ENCODE results near the gene MAML3. TPM values are rescaled to one million over a fixed set of nuclear protein-coding genes. Genes with fewer than 3 reads are reported as not detected.

The MAML3 gene
- total RNA-seq, 5 donors from 2014 or later (not counting 1 experiment from before 2014, with no cell fraction given): 2.0 to 3.4 (median 2.7) TPM

GRCh38 chr4:139977838-139978609 is 176.0 kb downstream of the MAML3 start:
- Mint-ChIP-seq H3K9me3 (no peaks in the 10 kb centered on the region), H3K4me1 (peaks cover 12 to 18% (median 16%) of the 10 kb centered on the region in 3 donors), H3K27ac (no peak overlapping the region), H3K36me3 (no peaks in the 10 kb centered on the region), H3K4me3 (no peak overlapping the region), H3K27me3 (no peaks in the 10 kb centered on the region)
- Histone ChIP-seq H3K9me3 (no peaks in the 10 kb centered on the region), H3K4me3 (ENCODE audit: control insufficient read depth in 1 of 2, extremely low read depth in 1 of 2, low read length in 1 of 2) (no peak overlapping the region), H3K36me3 (ENCODE audit: control insufficient read depth in 2 of 2, extremely low read depth in 1 of 2, insufficient read depth in 1 of 2, low read length in 1 of 2) (no peaks in the 10 kb centered on the region), H3K27ac (ENCODE audit: low read length) (no peak overlapping the region), H3K4me1 (ENCODE audit: control insufficient read depth in 1 of 2, extremely low read depth in 1 of 2, insufficient read depth in 2 of 2, low read length in 2 of 2) (peaks cover 3 to 22% of the 10 kb centered on the region in 2 experiments), H3K27me3 (replicated peaks in 1 of 2; ENCODE audit: control insufficient read depth in 2 of 2, extremely low read depth in 1 of 2, insufficient read depth in 2 of 2, low read length in 1 of 2) (no peaks in the 10 kb centered on the region)
- DNase-seq: no peak
- WGBS (ENCODE audit: insufficient coverage): 94% methylated on average over 3 of the region's 3 CpGs
- ChIA-PET POLR2A (interaction anchor here in 1 of 2 donors (0.6 kb wide), 1 partner anchor 284 kb away, joined by 5 read pairs; no protein-coding TSS in a partner anchor), CTCF (interaction anchor here in 1 of 2 donors (0.6 kb wide), 1 partner anchor 90 kb away, joined by 10 read pairs; no protein-coding TSS in a partner anchor)
- no peak for ATAC-seq (replicated peaks in 1 of 4)

- H3K4me1 ChIP-seq (ENCODE audit: control insufficient read depth in 1 of 2, extremely low read depth in 1 of 2, insufficient read depth in 2 of 2, low read length in 2 of 2): peaks cover 3 to 22% of the 10 kb centered on the region in 2 experiments
- H3K4me3 ChIP-seq (ENCODE audit: control insufficient read depth in 1 of 2, extremely low read depth in 1 of 2, low read length in 1 of 2): no peak overlapping the region
- H3K4me1 Mint-ChIP-seq: peaks cover 12 to 18% (median 16%) of the 10 kb centered on the region in 3 donors
- no peaks in the 10 kb centered on the region for H3K36me3 Mint-ChIP-seq
- H3K9me3 ChIP-seq: no peaks in the 10 kb centered on the region
- no peaks in the 10 kb centered on the region for H3K36me3 ChIP-seq (ENCODE audit: control insufficient read depth in 2 of 2, extremely low read depth in 1 of 2, insufficient read depth in 1 of 2, low read length in 1 of 2)
- no peaks in the 10 kb centered on the region for H3K27me3 ChIP-seq (replicated peaks in 1 of 2; ENCODE audit: control insufficient read depth in 2 of 2, extremely low read depth in 1 of 2, insufficient read depth in 2 of 2, low read length in 1 of 2)
- H3K27ac ChIP-seq (ENCODE audit: low read length): no peak overlapping the region
- no CpG with 5 or more reads among the region's 1 CpG for WGBS (ENCODE audit: insufficient coverage)
- DNase-seq: no peak
- ATAC-seq (replicated peaks in 1 of 4): no peak
- H3K27me3 Mint-ChIP-seq: no peaks in the 10 kb centered on the region
- no peaks in the 10 kb centered on the region for H3K9me3 Mint-ChIP-seq
- H3K27ac Mint-ChIP-seq: no peak overlapping the region
- CTCF ChIA-PET: no interaction called here
- POLR2A ChIA-PET: no interaction called here
- no peak overlapping the region for H3K4me3 Mint-ChIP-seq
Measured at GRCh38 chr4:139975830-139976272, 178.1 kb downstream of the MAML3 start.

GRCh38 chr4:139973616-139974015 is 180.4 kb downstream of the MAML3 start:
- ATAC-seq (replicated peaks in 1 of 4): no peak
- POLR2A ChIA-PET: interaction anchor here in 1 of 2 donors (0.6 kb wide), 1 partner anchor 1922 kb away, joined by 4 read pairs; no protein-coding TSS in a partner anchor
- Histone ChIP-seq H3K36me3 (ENCODE audit: control insufficient read depth in 2 of 2, extremely low read depth in 1 of 2, insufficient read depth in 1 of 2, low read length in 1 of 2) (no peaks in the 10 kb centered on the region), H3K9me3 (no peaks in the 10 kb centered on the region), H3K27me3 (replicated peaks in 1 of 2; ENCODE audit: control insufficient read depth in 2 of 2, extremely low read depth in 1 of 2, insufficient read depth in 2 of 2, low read length in 1 of 2) (no peaks in the 10 kb centered on the region), H3K4me3 (ENCODE audit: control insufficient read depth in 1 of 2, extremely low read depth in 1 of 2, low read length in 1 of 2) (no peak overlapping the region), H3K4me1 (ENCODE audit: control insufficient read depth in 1 of 2, extremely low read depth in 1 of 2, insufficient read depth in 2 of 2, low read length in 2 of 2) (peaks cover 0 to 16% of the 10 kb centered on the region in 2 experiments), H3K27ac (ENCODE audit: low read length) (no peak overlapping the region)
- DNase-seq: no peak
- H3K4me3 Mint-ChIP-seq: no peak overlapping the region
- H3K4me1 Mint-ChIP-seq: peaks cover 2 to 10% (median 6%) of the 10 kb centered on the region in 3 donors
- no peaks in the 10 kb centered on the region for H3K9me3 Mint-ChIP-seq
- CTCF ChIA-PET: no interaction called here
- H3K27ac Mint-ChIP-seq: no peak overlapping the region
- no peaks in the 10 kb centered on the region for H3K27me3 Mint-ChIP-seq
- H3K36me3 Mint-ChIP-seq: no peaks in the 10 kb centered on the region

- CTCF ChIA-PET: no interaction called here
- Histone ChIP-seq H3K4me1 (ENCODE audit: control insufficient read depth in 1 of 2, extremely low read depth in 1 of 2, insufficient read depth in 2 of 2, low read length in 2 of 2) (peaks cover 0 to 11% of the 10 kb centered on the region in 2 experiments), H3K36me3 (ENCODE audit: control insufficient read depth in 2 of 2, extremely low read depth in 1 of 2, insufficient read depth in 1 of 2, low read length in 1 of 2) (no peaks in the 10 kb centered on the region), H3K9me3 (no peaks in the 10 kb centered on the region), H3K4me3 (ENCODE audit: control insufficient read depth in 1 of 2, extremely low read depth in 1 of 2, low read length in 1 of 2) (no peak overlapping the region), H3K27ac (ENCODE audit: low read length) (no peak overlapping the region), H3K27me3 (replicated peaks in 1 of 2; ENCODE audit: control insufficient read depth in 2 of 2, extremely low read depth in 1 of 2, insufficient read depth in 2 of 2, low read length in 1 of 2) (no peaks in the 10 kb centered on the region)
- POLR2A ChIA-PET: no interaction called here
- Mint-ChIP-seq H3K4me1 (peaks cover 0 to 8% (median 4%) of the 10 kb centered on the region in 3 donors), H3K27ac (no peak overlapping the region), H3K4me3 (no peak overlapping the region), H3K36me3 (no peaks in the 10 kb centered on the region), H3K27me3 (no peaks in the 10 kb centered on the region), H3K9me3 (no peaks in the 10 kb centered on the region)
- 70% methylated on average over 2 of the region's 3 CpGs for WGBS (ENCODE audit: insufficient coverage)
- no peak for ATAC-seq (replicated peaks in 1 of 4)
- DNase-seq: no peak
Measured at GRCh38 chr4:139973015-139973414, 181.0 kb downstream of the MAML3 start.

- POLR2A ChIA-PET: no interaction called here
Measured at GRCh38 chr4:139972305-139972704, 181.7 kb downstream of the MAML3 start.

GRCh38 chr4:139971111-139971510 is 182.9 kb downstream of the MAML3 start:
- ChIA-PET POLR2A (no interaction called here), CTCF (no interaction called here)
- Histone ChIP-seq H3K27me3 (replicated peaks in 1 of 2; ENCODE audit: control insufficient read depth in 2 of 2, extremely low read depth in 1 of 2, insufficient read depth in 2 of 2, low read length in 1 of 2) (no peaks in the 10 kb centered on the region), H3K9me3 (no peaks in the 10 kb centered on the region), H3K4me1 (ENCODE audit: control insufficient read depth in 1 of 2, extremely low read depth in 1 of 2, insufficient read depth in 2 of 2, low read length in 2 of 2) (peaks cover 0 to 2% of the 10 kb centered on the region in 2 experiments), H3K4me3 (ENCODE audit: control insufficient read depth in 1 of 2, extremely low read depth in 1 of 2, low read length in 1 of 2) (no peak overlapping the region), H3K27ac (ENCODE audit: low read length) (no peak overlapping the region), H3K36me3 (ENCODE audit: control insufficient read depth in 2 of 2, extremely low read depth in 1 of 2, insufficient read depth in 1 of 2, low read length in 1 of 2) (no peaks in the 10 kb centered on the region)
- ATAC-seq (replicated peaks in 1 of 4) (no peak), DNase-seq (no peak)
- Mint-ChIP-seq H3K27ac (no peak overlapping the region), H3K27me3 (peaks cover 0 to 3% of the 10 kb centered on the region in 2 donors), H3K4me3 (no peak overlapping the region), H3K9me3 (no peaks in the 10 kb centered on the region), H3K4me1 (peaks cover 0 to 4% (median 2%) of the 10 kb centered on the region in 3 donors), H3K36me3 (no peaks in the 10 kb centered on the region)
- WGBS (ENCODE audit: insufficient coverage): 38% methylated on average over 1 of the region's 1 CpG

More at GRCh38 chr4:139972305-139972704, 181.7 kb downstream of the MAML3 start:
- no peaks in the 10 kb centered on the region for H3K36me3 ChIP-seq (ENCODE audit: control insufficient read depth in 2 of 2, extremely low read depth in 1 of 2, insufficient read depth in 1 of 2, low read length in 1 of 2)
- Mint-ChIP-seq H3K4me3 (no peak overlapping the region), H3K36me3 (no peaks in the 10 kb centered on the region), H3K9me3 (no peaks in the 10 kb centered on the region), H3K4me1 (peaks cover 0 to 8% (median 4%) of the 10 kb centered on the region in 3 donors), H3K27me3 (no peaks in the 10 kb centered on the region), H3K27ac (no peak overlapping the region)
- no peaks in the 10 kb centered on the region for H3K9me3 ChIP-seq
- H3K4me1 ChIP-seq (ENCODE audit: control insufficient read depth in 1 of 2, extremely low read depth in 1 of 2, insufficient read depth in 2 of 2, low read length in 2 of 2): peaks cover 0 to 8% of the 10 kb centered on the region in 2 experiments
- H3K4me3 ChIP-seq (ENCODE audit: control insufficient read depth in 1 of 2, extremely low read depth in 1 of 2, low read length in 1 of 2): no peak overlapping the region
- ATAC-seq (replicated peaks in 1 of 4) (no peak), DNase-seq (no peak)
- H3K27me3 ChIP-seq (replicated peaks in 1 of 2; ENCODE audit: control insufficient read depth in 2 of 2, extremely low read depth in 1 of 2, insufficient read depth in 2 of 2, low read length in 1 of 2): no peaks in the 10 kb centered on the region
- CTCF ChIA-PET: no interaction called here
- no peak overlapping the region for H3K27ac ChIP-seq (ENCODE audit: low read length)

Measured in T-cell (primary cell).